ENCODE data around the gene MMP13. TPM values are rescaled to one million over a fixed set of nuclear protein-coding genes. Genes with fewer than 3 reads are reported as not detected.

Gene MMP13
- total RNA-seq, 4 donors from 2014 or later = not detected

GRCh38 chr11:102926517-102926916 is 29.0 kb downstream of the MMP13 start:
- Histone ChIP-seq H3K36me3 (no peaks in the 10 kb centered on the region), H3K27me3 (peaks cover 0 to 4% (median 0%) of the 10 kb centered on the region in 4 donors), H3K27ac (no peak overlapping the region), H3K4me1 (no peaks in the 10 kb centered on the region), H3K9me3 (no peaks in the 10 kb centered on the region), H3K4me3 (no peak overlapping the region)
- intact Hi-C loops (cut with DNase I) = no loop called here
- DNase-seq = no peak
- TF ChIP-seq CTCF (IDR thresholded peaks at IDR 0.05) = no peak
- no peak for TF ChIP-seq POLR2A (IDR thresholded peaks at IDR 0.05)

GRCh38 chr11:102925988-102926387 is 29.5 kb downstream of the MMP13 start:
- 91 to 94% methylated on average over 3 of the region's 3 CpGs for WGBS, 2 donors
- H3K27me3 ChIP-seq = peaks cover 0 to 2% (median 0%) of the 10 kb centered on the region in 4 donors

GRCh38 chr11:102924851-102925380 is 30.6 kb downstream of the MMP13 start:
- Histone ChIP-seq H3K4me3 (no peak overlapping the region), H3K27ac (no peak overlapping the region), H3K36me3 (no peaks in the 10 kb centered on the region), H3K27me3 (no peaks in the 10 kb centered on the region), H3K4me1 (no peaks in the 10 kb centered on the region), H3K9me3 (no peaks in the 10 kb centered on the region)
- no peak for DNase-seq
- intact Hi-C loops (cut with DNase I) = no loop called here
- no peak for TF ChIP-seq CTCF (IDR thresholded peaks at IDR 0.05)
- WGBS, 2 donors = 52 to 62% methylated on average over 6 of the region's 6 CpGs

More at GRCh38 chr11:102925988-102926387, 29.5 kb downstream of the MMP13 start:
- H3K36me3 ChIP-seq = no peaks in the 10 kb centered on the region
- H3K4me3 ChIP-seq = no peak overlapping the region
- no peaks in the 10 kb centered on the region for H3K4me1 ChIP-seq
- no peak for DNase-seq
- intact Hi-C loops (cut with DNase I) = no loop called here
- no peak overlapping the region for H3K27ac ChIP-seq
- no peaks in the 10 kb centered on the region for H3K9me3 ChIP-seq
- TF ChIP-seq POLR2A (IDR thresholded peaks at IDR 0.05) = no peak
- TF ChIP-seq CTCF (IDR thresholded peaks at IDR 0.05) = no peak

GRCh38 chr11:102921587-102922220 is 33.8 kb downstream of the MMP13 start:
- H3K27ac ChIP-seq = no peak overlapping the region
- intact Hi-C loops (cut with DNase I) = no loop called here
- no peak for TF ChIP-seq POLR2A (IDR thresholded peaks at IDR 0.05)
- no peak for TF ChIP-seq CTCF (IDR thresholded peaks at IDR 0.05)
- H3K4me1 ChIP-seq = no peaks in the 10 kb centered on the region
- H3K9me3 ChIP-seq = no peaks in the 10 kb centered on the region
- no peak for DNase-seq
- no peak overlapping the region for H3K4me3 ChIP-seq
- H3K27me3 ChIP-seq = no peaks in the 10 kb centered on the region
- 43 to 52% methylated on average over 3 of the region's 3 CpGs for WGBS, 2 donors
- no peaks in the 10 kb centered on the region for H3K36me3 ChIP-seq

GRCh38 chr11:102920118-102920684 is 35.3 kb downstream of the MMP13 start:
- Histone ChIP-seq H3K36me3 (no peaks in the 10 kb centered on the region), H3K9me3 (no peaks in the 10 kb centered on the region), H3K27ac (no peak overlapping the region), H3K4me3 (no peak overlapping the region), H3K27me3 (no peaks in the 10 kb centered on the region), H3K4me1 (no peaks in the 10 kb centered on the region)
- TF ChIP-seq CTCF (IDR thresholded peaks at IDR 0.05) (no peak), POLR2A (IDR thresholded peaks at IDR 0.05) (no peak)
- WGBS, 2 donors = 61 to 71% methylated on average over 13 of the region's 13 CpGs
- intact Hi-C loops (cut with DNase I) = no loop called here
- no peak for DNase-seq

All from esophagus squamous epithelium (tissue), 5 donors.